Hepatocyte (in vitro differentiated cells): ENCODE measurements around the gene DCPS. TPM values are rescaled to one million over a fixed set of nuclear protein-coding genes. Genes with fewer than 3 reads are reported as not detected.

Source experiments
- DNase-seq: peaks from one replicate; pipeline ENCODE4 v3.0.0-alpha.2; 2016; ENCODE audit warnings: low spot score
- H2AFZ ChIP-seq: fragments of 200-600 bp; sonication (generic); 2 replicates; pipeline ENCODE4 v1.6.0; 2016; ENCODE audit warnings: antibody characterized with exemption, mild to moderate bottlenecking
- H3K27ac ChIP-seq: fragments of 200-600 bp; sonication (generic); 2 replicates; pipeline ENCODE4 v1.5.1; 2016; ENCODE audit warnings: mild to moderate bottlenecking
- H3K27me3 ChIP-seq: fragments of 200-600 bp; sonication (generic); 2 replicates; pipeline ENCODE4 v1.6.1; 2016
- H3K36me3 ChIP-seq: fragments of 200-600 bp; sonication (generic); replicated peaks from 2 replicates; pipeline ENCODE4 v1.5.1; 2016; ENCODE audit warnings: low read depth; ENCODE audit not compliant: insufficient read depth
- H3K4me1 ChIP-seq: fragments of 200-600 bp; sonication (generic); 2 replicates; pipeline ENCODE4 v1.5.1; 2016; ENCODE audit warnings: mild to moderate bottlenecking, moderate library complexity; ENCODE audit not compliant: insufficient read depth
- H3K4me2 ChIP-seq: fragments of 200-600 bp; sonication (generic); 2 replicates; pipeline ENCODE4 v1.6.0; 2016
- H3K4me3 ChIP-seq: fragments of 200-600 bp; sonication (generic); 2 replicates; pipeline ENCODE4 v1.5.1; 2016; ENCODE audit warnings: mild to moderate bottlenecking
- H3K79me2 ChIP-seq: fragments of 200-600 bp; sonication (generic); 2 replicates; pipeline ENCODE4 v1.6.0; 2017; ENCODE audit warnings: mild to moderate bottlenecking
- H3K9me2 ChIP-seq: fragments of 200-600 bp; sonication (generic); replicated peaks from 2 replicates; pipeline ENCODE4 v1.6.0; 2017; ENCODE audit warnings: mild to moderate bottlenecking; ENCODE audit not compliant: insufficient read depth
- H3K9me3 ChIP-seq: fragments of 200-600 bp; sonication (generic); 2 replicates; pipeline ENCODE4 v1.5.1; 2016; ENCODE audit warnings: low read depth, mild to moderate bottlenecking
- H4K20me1 ChIP-seq: fragments of 200-600 bp; sonication (generic); 2 replicates; pipeline ENCODE4 v1.6.0; 2016; ENCODE audit warnings: mild to moderate bottlenecking; ENCODE audit not compliant: insufficient read depth, poor library complexity, severe bottlenecking
- CTCF ChIP-seq: fragments of 200-600 bp; sonication (generic); IDR thresholded peaks from 2 replicates; pipeline ENCODE4 v1.5.1; 2016; ENCODE audit warnings: antibody characterized with exemption, mild to moderate bottlenecking; ENCODE audit not compliant: poor library complexity
- EZH2 ChIP-seq: fragments of 200-600 bp; sonication (generic); IDR thresholded peaks from 2 replicates; pipeline ENCODE4 v1.6.1; 2016; ENCODE audit warnings: antibody characterized with exemption, mild to moderate bottlenecking, borderline replicate concordance
- EZH2phosphoT487 ChIP-seq: fragments of 200-600 bp; sonication (generic); IDR thresholded peaks from one replicate; pipeline ENCODE4 v1.6.1; 2018; ENCODE audit warnings: antibody characterized with exemption, mild to moderate bottlenecking, low read depth, moderate library complexity; ENCODE audit not compliant: unreplicated experiment, severe bottlenecking
- WGBS: methylation state at CpG from one replicate; pipeline ENCODE4 v1.1.6; 2016; ENCODE audit warnings: low lambda C conversion rate; ENCODE audit errors: missing lambda C conversion rate; 5-methylcytosine and 5-hydroxymethylcytosine counted together
- polyA plus RNA-seq: library from polyadenylated mRNA; unstranded; fragments of >200 nt; fragmentation: Nextera tagmentation; extraction: Ambion mirVana; gene quantifications from 2 replicates; pipeline ENCODE4 v1.2.1, GENCODE V29; 2016
- total RNA-seq: library from RNA; depleted of rRNA; stranded (reverse); fragments of >200 nt; gene quantifications from 2 replicates; pipeline ENCODE4 v1.2.3, GENCODE V29; 2014

Gene DCPS
- total and polyA plus RNA-seq, 2 experiments from 2014 or later: 6.5 to 16.8 TPM

- WGBS: 96% methylated on average over 2 of the region's 2 CpGs
- no peaks in the 10 kb centered on the region for H3K4me1 ChIP-seq
- H3K4me2 ChIP-seq: no peak overlapping the region
- no peaks in the 10 kb centered on the region for H3K79me2 ChIP-seq
- no peaks in the 10 kb centered on the region for H3K9me2 ChIP-seq
- H4K20me1 ChIP-seq: no peaks in the 10 kb centered on the region
- H3K36me3 ChIP-seq: no peaks in the 10 kb centered on the region
- no peaks in the 10 kb centered on the region for H3K9me3 ChIP-seq
- no peak overlapping the region for H3K27ac ChIP-seq
- H2AFZ ChIP-seq: no peak overlapping the region
- H3K4me3 ChIP-seq: no peak overlapping the region
- DNase-seq: no peak
- TF ChIP-seq EZH2phosphoT487: no peak
- no peak for TF ChIP-seq CTCF
- TF ChIP-seq EZH2: no peak
- H3K27me3 ChIP-seq: no peaks in the 10 kb centered on the region
These were observed 46.7 kb upstream of the DCPS start for GRCh38 chr11:126257144-126257543.

DNA sequence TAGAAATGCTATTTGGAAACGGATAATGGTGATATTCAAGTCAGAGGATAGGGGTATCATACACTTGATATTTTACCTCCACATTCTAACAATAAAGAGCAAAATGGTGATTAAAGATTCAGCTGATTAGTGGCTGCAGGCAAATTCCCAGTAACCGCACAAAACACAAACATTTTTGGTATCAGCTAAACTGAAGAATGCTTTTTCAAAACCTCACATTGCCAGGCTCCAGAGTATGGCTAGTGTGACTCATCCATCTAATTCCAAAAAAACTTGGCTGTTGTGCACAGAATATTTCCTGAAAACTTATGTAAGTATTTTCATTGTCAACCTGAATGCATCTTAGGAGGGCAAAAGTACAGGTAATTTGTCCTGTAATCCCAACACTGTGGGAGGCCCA lies 46.1 kb upstream of the DCPS start:
- H3K4me3 ChIP-seq: no peak overlapping the region
- no peaks in the 10 kb centered on the region for H3K4me1 ChIP-seq
- no peak for DNase-seq
- no peaks in the 10 kb centered on the region for H4K20me1 ChIP-seq
- WGBS: 90% methylated on average over 2 of the region's 2 CpGs
- H3K4me2 ChIP-seq: no peak overlapping the region
- no peak overlapping the region for H3K27ac ChIP-seq
- H2AFZ ChIP-seq: no peak overlapping the region
- H3K36me3 ChIP-seq: no peaks in the 10 kb centered on the region
- H3K79me2 ChIP-seq: no peaks in the 10 kb centered on the region
- no peaks in the 10 kb centered on the region for H3K9me3 ChIP-seq
- no peaks in the 10 kb centered on the region for H3K9me2 ChIP-seq
- no peak for TF ChIP-seq CTCF
- TF ChIP-seq EZH2: no peak
- no peak for TF ChIP-seq EZH2phosphoT487
- H3K27me3 ChIP-seq: no peaks in the 10 kb centered on the region

- Histone ChIP-seq H3K27me3 (no peaks in the 10 kb centered on the region), H3K9me2 (no peaks in the 10 kb centered on the region), H3K4me3 (no peak overlapping the region), H3K27ac (no peak overlapping the region), H3K79me2 (peaks cover 8% of the 10 kb centered on the region), H4K20me1 (peaks cover 6% of the 10 kb centered on the region), H3K4me1 (peaks cover 3% of the 10 kb centered on the region), H3K4me2 (no peak overlapping the region), H3K9me3 (no peaks in the 10 kb centered on the region), H2AFZ (no peak overlapping the region), H3K36me3 (peaks cover 6% of the 10 kb centered on the region)
- 96% methylated on average over 6 of the region's 6 CpGs for WGBS
- DNase-seq: no peak
- TF ChIP-seq EZH2 (no peak), EZH2phosphoT487 (no peak), CTCF (no peak)
These were observed 41.6 kb upstream of the DCPS start for GRCh38 chr11:126262216-126262615.

DNA sequence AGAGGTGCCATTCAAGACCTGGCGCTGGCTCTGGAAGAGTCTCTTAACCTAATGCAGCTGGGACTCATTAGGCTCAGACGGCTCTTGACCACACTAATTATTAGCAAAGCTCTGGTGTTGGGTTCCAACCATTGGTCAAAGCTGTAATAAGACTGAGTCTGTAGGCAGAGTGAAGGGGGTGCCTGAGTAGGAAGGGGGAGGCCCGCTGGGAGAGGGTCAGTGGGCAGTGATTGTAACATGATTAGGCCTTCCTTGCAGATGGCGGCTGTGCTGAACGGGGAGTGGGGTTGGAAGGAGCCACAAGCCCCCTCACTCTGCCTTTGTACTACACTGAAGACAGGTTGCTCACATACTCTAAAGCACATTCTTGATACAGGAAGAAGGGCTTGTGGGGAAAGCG lies 40.4 kb upstream of the DCPS start:
- Histone ChIP-seq H3K9me3 (no peaks in the 10 kb centered on the region), H4K20me1 (peaks cover 6% of the 10 kb centered on the region), H3K36me3 (peaks cover 9% of the 10 kb centered on the region), H3K27ac (no peak overlapping the region), H3K9me2 (no peaks in the 10 kb centered on the region), H3K4me2 (no peak overlapping the region), H3K27me3 (no peaks in the 10 kb centered on the region), H3K4me1 (peaks cover 10% of the 10 kb centered on the region), H2AFZ (no peak overlapping the region), H3K79me2 (peaks cover 18% of the 10 kb centered on the region), H3K4me3 (no peak overlapping the region)
- TF ChIP-seq CTCF (no peak), EZH2 (no peak), EZH2phosphoT487 (no peak)
- DNase-seq: no peak
- 83% methylated on average over 6 of the region's 6 CpGs for WGBS
